Measurements from ENCODE around the gene SKAP2. TPM values are rescaled to one million over a fixed set of nuclear protein-coding genes. Genes with fewer than 3 reads are reported as not detected.

SKAP2 gene
- total RNA-seq, 1 experiment from 2014 or later: 3.2 TPM

GRCh38 chr7:26663874-26664273 lies 200.5 kb downstream of the SKAP2 start:
- no peaks in the 10 kb centered on the region for H3K36me3 Mint-ChIP-seq (ENCODE audit: insufficient read depth in 1 of 3, low read depth in 3 of 3)
- Histone ChIP-seq H4K91ac (ENCODE audit: insufficient read length, low read depth, low read length) (no peak overlapping the region), H3T11ph (ENCODE audit: low read length) (no peak overlapping the region)

More at GRCh38 chr7:26663874-26664273, 200.5 kb downstream of the SKAP2 start:
- Histone ChIP-seq H3K27ac (ENCODE audit: insufficient read length, low read depth, low read length) (no peak overlapping the region), H3K9ac (ENCODE audit: extremely low read depth, insufficient read length, low read length) (no peak overlapping the region), H2BK15ac (ENCODE audit: low read depth, low read length) (no peak overlapping the region), H3K9me3 (ENCODE audit: control insufficient read depth, low read depth, low read length) (no peaks in the 10 kb centered on the region), H4K20me1 (ENCODE audit: control insufficient read depth, insufficient read depth, insufficient read length) (no peaks in the 10 kb centered on the region), H3K79me1 (ENCODE audit: insufficient read depth, low read depth, low read length, poor library complexity, severe bottlenecking) (no peaks in the 10 kb centered on the region), H2BK20ac (ENCODE audit: low read depth, low read length, poor library complexity, severe bottlenecking) (no peak overlapping the region), H3K18ac (ENCODE audit: insufficient read length, low read depth, low read length) (no peak overlapping the region), H2BK120ac (ENCODE audit: low read depth, low read length, poor library complexity, severe bottlenecking) (no peak overlapping the region), H3K23ac (ENCODE audit: insufficient read length, low read depth, low read length) (no peak overlapping the region), H3K27me3 (ENCODE audit: insufficient read depth, low read length) (no peaks in the 10 kb centered on the region), H3K79me2 (ENCODE audit: insufficient read depth, low read length) (no peaks in the 10 kb centered on the region), H3K56ac (ENCODE audit: insufficient read length, low read depth, low read length) (no peak overlapping the region), H4K8ac (replicated peaks; ENCODE audit: insufficient read length, low read depth, low read length) (no peak overlapping the region), H3K23me2 (ENCODE audit: insufficient read length, low read depth, low read length, poor library complexity, severe bottlenecking) (no peaks in the 10 kb centered on the region), H3K4ac (ENCODE audit: low read depth, low read length) (no peak overlapping the region), H3K4me1 (ENCODE audit: insufficient read depth, low read length) (no peaks in the 10 kb centered on the region; the same call in 1 of the 2 replicates), H2BK12ac (ENCODE audit: insufficient read length, low read depth, low read length) (no peak overlapping the region), H2BK5ac (ENCODE audit: insufficient read length, low read length) (no peak overlapping the region), H3K14ac (ENCODE audit: insufficient read depth, low read length) (no peak overlapping the region), H2AK5ac (ENCODE audit: insufficient read length, low read length) (no peak overlapping the region), H4K5ac (ENCODE audit: insufficient read length, low read depth, low read length) (no peak overlapping the region), H3K4me2 (ENCODE audit: insufficient read depth, insufficient read length, low read length) (no peak overlapping the region), H2AFZ (ENCODE audit: low read length) (no peak overlapping the region)
- DNase-seq: no peak
- H3K27me3 Mint-ChIP-seq (ENCODE audit: low read depth): no peaks in the 10 kb centered on the region; the same call in none of the 2 replicates
- WGBS (ENCODE audit: extremely low coverage, insufficient read length, low lambda C conversion rate): no CpG with 5 or more reads among the region's 4 CpGs
- no peaks in the 10 kb centered on the region for H3K9me3 Mint-ChIP-seq
- TF ChIP-seq CTCF (conservative IDR thresholded peaks at IDR 0.05): no peak
- no peak overlapping the region for H3K4me3 Mint-ChIP-seq
- peaks cover 10 to 12% of the 10 kb centered on the region in 2 experiments for H3K4me1 Mint-ChIP-seq
- no peak overlapping the region for H3K27ac Mint-ChIP-seq

Measured in H9 (cell line).